Stomach (tissue), 9 donors: ENCODE measurements around the gene ZNF324. TPM values are rescaled to one million over a fixed set of nuclear protein-coding genes. Genes with fewer than 3 reads are reported as not detected.
A peak's percentile ranks its signal among the peaks of the same experiment; 100 is the strongest.

Source experiments
- DNase-seq, 2 donors: peaks; one replicate each; pipeline versions ENCODE4 v3.0.0 to v3.0.0-alpha.2; 2013 to 2019
- H3K27ac ChIP-seq, 5 donors: fragments of 200-600 bp in 4 of 5; sonication (generic) in 4 of 5; one replicate each; pipeline ENCODE4 v1.5.1; 2013 to 2019; ENCODE audit warnings: mild to moderate bottlenecking in 1 of 5, moderate library complexity in 1 of 5
- H3K27me3 ChIP-seq, 3 donors: fragments of 200-600 bp; sonication (generic); one replicate each; pipeline ENCODE4 v1.5.1; 2017 to 2019; ENCODE audit warnings: mixed run types in 1 of 3
- H3K36me3 ChIP-seq, 4 donors: fragments of 200-600 bp; sonication (generic); 1 replicate in 3 of 4; 2 replicates in 1 of 4; pipeline ENCODE4 v1.5.1; 2016 to 2019
- H3K4me1 ChIP-seq, 4 donors: fragments of 200-600 bp; sonication (generic); one replicate each; pipeline ENCODE4 v1.5.1; 2016 to 2019
- H3K4me3 ChIP-seq, 4 donors: fragments of 200-600 bp; sonication (generic) in 3 of 4; one replicate each; pipeline ENCODE4 v1.5.1; 2016 to 2019; ENCODE audit warnings: mild to moderate bottlenecking in 1 of 4
- H3K9me3 ChIP-seq, 4 donors: fragments of 200-600 bp; sonication (generic); one replicate each; pipeline ENCODE4 v1.5.1; 2016 to 2019
- EP300 ChIP-seq: sonication (generic); formaldehyde crosslinking; IDR thresholded peaks from one replicate; pipeline ENCODE4 v1.6.1; 2017; ENCODE audit warnings: antibody characterized with exemption
- POLR2A ChIP-seq, 4 donors: fragments of 450-650 bp; IDR thresholded peaks; one replicate each; pipeline ENCODE4 v1.6.1; 2016; ENCODE audit warnings: antibody characterized with exemption in 4 of 4, control low read depth in 2 of 4, mild to moderate bottlenecking in 1 of 4, moderate library complexity in 1 of 4
- POLR2AphosphoS5 ChIP-seq, 3 donors: sonication (generic); formaldehyde crosslinking; IDR thresholded peaks; one replicate each; pipeline ENCODE4 v1.6.1; 2016; ENCODE audit warnings: antibody characterized with exemption in 3 of 3
- WGBS, 5 donors: extraction: QIAGEN DNeasy Blood & Tissue Kit in 3 of 5; methylation state at CpG; one replicate each; pipeline versions ENCODE4 v1.1.5 to v1.1.7; 2013 to 2018; 5-methylcytosine and 5-hydroxymethylcytosine counted together
- intact Hi-C: fragments of 100-400 bp; cut with DNase I; formaldehyde crosslinking; loops from one replicate; pipeline ENCODE4 v1.15.1; 2023; ENCODE audit warnings: low total_unique reads
- polyA plus RNA-seq, 3 donors: library from polyadenylated mRNA; stranded (reverse); fragments of 200-250 nt; gene quantifications; one replicate each; pipeline ENCODE4 v1.2.3, GENCODE V29; 2013
- total RNA-seq, 5 donors: library from RNA; depleted of rRNA; stranded (reverse); fragments of >200 nt; gene quantifications; one replicate each; pipeline versions ENCODE4 v1.1.0 to v1.2.3, GENCODE V29; 2014 to 2016
- TF ChIP-seq, protein P1 (sequence below), 7 experiments: fragments of 450-650 bp in 4 of 7; fragments of 200-600 bp in 3 of 7; sonication (generic) in 3 of 7; IDR thresholded peaks; one replicate each; pipeline ENCODE4 v1.5.1; 2016 to 2019; ENCODE audit warnings: antibody characterized with exemption in 7 of 7, control low read depth in 2 of 7, mild to moderate bottlenecking in 1 of 7
- donor health status: healthy with polysubstance abuse.
- donor health status: Bipolar disorder and iron deficiency.
- donor health status: healthy.

The ZNF324 gene
- total and polyA plus RNA-seq, 8 donors, result 1.7 to 11.9 (median 5.8) TPM

DNA sequence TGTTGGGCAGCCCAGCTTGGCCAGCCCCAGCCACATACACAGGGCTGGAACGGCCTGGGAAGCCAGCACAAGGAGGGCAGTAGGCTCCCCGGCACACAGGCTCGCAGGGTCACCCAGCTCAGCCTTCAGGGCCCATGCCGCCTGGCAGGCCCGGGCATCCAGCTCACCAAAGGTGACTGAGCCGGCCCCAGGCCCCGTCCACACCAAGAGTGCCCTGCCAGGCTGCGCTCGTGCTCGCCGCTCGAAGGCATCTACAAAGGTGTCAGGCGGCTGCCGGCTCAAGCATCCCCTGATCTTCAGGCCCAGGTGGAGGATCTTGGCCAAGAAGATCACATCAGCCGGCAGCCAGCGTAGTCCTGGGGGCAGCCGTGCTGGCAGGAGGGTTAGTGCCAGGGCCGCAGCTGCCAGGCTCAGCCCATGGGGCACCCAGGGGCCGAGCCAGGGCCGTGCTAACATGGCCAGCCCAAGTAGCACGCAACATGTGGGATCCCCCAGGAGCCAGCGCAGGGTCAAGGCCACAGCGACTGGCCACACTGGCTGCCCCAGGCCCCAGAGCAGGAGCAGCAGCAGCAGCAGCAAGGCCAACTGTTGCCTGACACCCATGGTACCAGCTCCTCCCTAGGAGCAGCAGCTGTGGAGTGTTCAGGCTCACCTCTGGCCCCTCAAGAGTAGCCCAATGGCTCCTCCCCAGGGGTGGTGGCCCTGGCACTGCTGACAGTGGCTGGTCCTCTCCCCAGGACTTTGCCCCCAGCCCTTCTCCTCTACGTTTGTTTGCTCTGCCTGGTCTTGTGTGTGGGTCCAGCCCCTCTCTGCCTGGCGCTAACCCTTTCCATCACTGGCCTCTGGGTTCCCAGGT, 44.7 kb downstream of the ZNF324 start, which contains the start of gene SLC27A5:
Gene SLC27A5 (minus strand): TSS at position 640 of the 856 bp plus-strand sequence. CDS start 37 bp downstream, at position 603.
- intact Hi-C loops, result no loop called here
- Histone ChIP-seq H3K36me3 (peaks cover 8 to 17% (median 13%) of the 10 kb centered on the region in 4 donors), H3K4me3 (no peak within 1 kb of the TSS), H3K27me3 (no peaks in the 10 kb centered on the region), H3K9me3 (peaks cover 0 to 13% (median 1%) of the 10 kb centered on the region in 4 donors), H3K27ac (peak within 1 kb of the TSS in 1 of 5 donors; percentile 15), H3K4me1 (peaks cover 13 to 46% (median 32%) of the 10 kb centered on the region in 4 donors)
- TF ChIP-seq EP300 (no peak), POLR2A (IDR thresholded peaks at IDR 0.05) (no peak), POLR2AphosphoS5 (IDR thresholded peaks at IDR 0.05) (no peak)
- TF ChIP-seq, protein P1, sequence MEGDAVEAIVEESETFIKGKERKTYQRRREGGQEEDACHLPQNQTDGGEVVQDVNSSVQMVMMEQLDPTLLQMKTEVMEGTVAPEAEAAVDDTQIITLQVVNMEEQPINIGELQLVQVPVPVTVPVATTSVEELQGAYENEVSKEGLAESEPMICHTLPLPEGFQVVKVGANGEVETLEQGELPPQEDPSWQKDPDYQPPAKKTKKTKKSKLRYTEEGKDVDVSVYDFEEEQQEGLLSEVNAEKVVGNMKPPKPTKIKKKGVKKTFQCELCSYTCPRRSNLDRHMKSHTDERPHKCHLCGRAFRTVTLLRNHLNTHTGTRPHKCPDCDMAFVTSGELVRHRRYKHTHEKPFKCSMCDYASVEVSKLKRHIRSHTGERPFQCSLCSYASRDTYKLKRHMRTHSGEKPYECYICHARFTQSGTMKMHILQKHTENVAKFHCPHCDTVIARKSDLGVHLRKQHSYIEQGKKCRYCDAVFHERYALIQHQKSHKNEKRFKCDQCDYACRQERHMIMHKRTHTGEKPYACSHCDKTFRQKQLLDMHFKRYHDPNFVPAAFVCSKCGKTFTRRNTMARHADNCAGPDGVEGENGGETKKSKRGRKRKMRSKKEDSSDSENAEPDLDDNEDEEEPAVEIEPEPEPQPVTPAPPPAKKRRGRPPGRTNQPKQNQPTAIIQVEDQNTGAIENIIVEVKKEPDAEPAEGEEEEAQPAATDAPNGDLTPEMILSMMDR (IDR thresholded peaks at IDR 0.05), result no peak
- DNase-seq, result peak in 1 of 2 donors; percentile 45
- 74 to 85% (median 81%) methylated on average over 6 to 25 of the region's 25 CpGs for WGBS, 5 donors

DNA sequence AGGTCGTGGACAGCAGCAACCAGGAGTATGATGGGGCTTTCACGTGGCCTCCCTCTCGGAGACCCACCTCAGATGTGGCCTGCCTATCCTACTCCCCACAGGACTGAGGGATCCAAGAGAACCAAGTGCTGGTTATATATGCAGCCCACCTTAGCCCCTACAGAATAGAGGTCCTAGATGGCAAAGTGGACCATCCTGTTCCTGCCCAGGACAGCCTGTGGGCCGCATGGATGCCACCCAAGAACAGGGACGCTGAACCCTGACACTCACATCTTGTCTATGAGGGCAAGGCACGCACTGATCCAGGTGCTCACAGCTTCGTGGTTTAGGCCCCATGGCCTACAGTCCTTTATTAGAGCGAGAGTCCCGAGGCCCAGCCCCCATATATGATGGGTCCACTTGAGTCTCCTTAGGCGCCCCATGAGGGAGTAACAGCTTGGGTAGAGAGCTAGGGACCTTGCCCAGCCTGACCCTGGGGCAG, 46.4 kb downstream of the ZNF324 start:
- Histone ChIP-seq H3K4me1 (peaks cover 21 to 63% (median 49%) of the 10 kb centered on the region in 4 donors), H3K36me3 (peaks cover 16 to 26% (median 23%) of the 10 kb centered on the region in 4 donors), H3K27me3 (no peaks in the 10 kb centered on the region), H3K27ac (peak overlapping the region in 4 of 5 donors; percentile 60 to 81 (median 64)), H3K4me3 (peak overlapping the region in 1 of 4 donors; percentile 54), H3K9me3 (no peaks in the 10 kb centered on the region)
- TF ChIP-seq POLR2A (IDR thresholded peaks at IDR 0.05) (no peak), POLR2AphosphoS5 (IDR thresholded peaks at IDR 0.05) (peak in 1 of 3 donors; percentile 16)
- intact Hi-C loops, result no loop called here
- no peak for DNase-seq
- WGBS, 5 donors, result 20 to 80% (median 77%) methylated on average over 1 to 10 of the region's 10 CpGs

DNA sequence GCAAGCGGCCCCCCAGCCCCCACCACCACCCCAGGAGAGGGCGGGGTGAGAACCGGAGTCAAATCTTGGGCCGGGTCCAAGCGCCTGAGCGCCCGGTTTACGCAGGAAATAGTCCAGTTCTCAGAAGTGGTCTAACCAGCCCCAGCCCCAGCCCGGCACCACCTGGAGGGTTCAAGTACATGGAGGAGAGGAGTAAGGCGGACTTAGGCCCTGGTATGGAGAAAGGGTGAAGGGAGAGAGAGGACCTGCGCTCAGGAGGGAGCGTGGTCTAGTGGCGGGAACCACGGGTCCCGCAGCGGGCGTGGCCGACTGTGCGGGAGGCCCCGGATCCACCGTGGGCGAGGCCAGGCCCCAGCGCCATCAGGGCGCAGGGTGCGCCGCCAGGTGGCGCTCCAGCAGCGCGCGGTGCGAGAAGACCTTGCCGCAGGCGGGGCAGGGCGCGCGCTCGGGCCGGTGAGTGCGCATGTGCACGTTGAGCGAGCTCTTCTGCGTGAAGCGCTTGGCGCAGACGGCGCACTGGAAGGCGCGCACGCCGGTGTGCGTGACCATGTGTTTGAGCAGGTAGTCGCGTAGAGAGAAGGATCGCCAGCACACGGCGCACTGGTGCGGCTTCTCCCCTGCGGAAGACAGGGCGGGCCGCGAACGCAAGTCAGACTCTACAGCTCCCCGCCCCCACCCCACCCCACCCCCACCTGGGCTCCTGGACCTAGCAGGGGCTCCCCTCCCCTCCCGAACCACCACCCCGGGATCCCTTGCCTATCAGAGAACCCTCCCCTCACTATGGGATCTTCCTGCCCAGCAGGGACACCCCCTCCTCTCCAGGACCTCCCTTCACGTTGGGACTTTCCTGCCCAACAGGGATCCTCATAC, 47.0 kb downstream of the ZNF324 start:
- 6 to 34% (median 7%) methylated on average over 46 to 66 of the region's 66 CpGs for WGBS, 5 donors
- peak; percentile 94 to 98 for DNase-seq
- peaks cover 27 to 69% (median 55%) of the 10 kb centered on the region in 4 donors for H3K4me1 ChIP-seq
- intact Hi-C loops, result no loop called here
- no peaks in the 10 kb centered on the region for H3K9me3 ChIP-seq
- no peaks in the 10 kb centered on the region for H3K27me3 ChIP-seq
- peaks cover 16 to 26% (median 23%) of the 10 kb centered on the region in 4 donors for H3K36me3 ChIP-seq
- H3K27ac ChIP-seq, result peak overlapping the region; percentile 58 to 81 (median 63)
- peak overlapping the region; percentile 38 to 54 (median 44) for H3K4me3 ChIP-seq
- TF ChIP-seq POLR2A (IDR thresholded peaks at IDR 0.05) (no peak), POLR2AphosphoS5 (IDR thresholded peaks at IDR 0.05) (peak; percentile 74 to 94 (median 76))
- TF ChIP-seq, protein P1 (IDR thresholded peaks at IDR 0.05), result peak in 5 of 7 experiments; percentile 58 to 95 (median 93)

DNA sequence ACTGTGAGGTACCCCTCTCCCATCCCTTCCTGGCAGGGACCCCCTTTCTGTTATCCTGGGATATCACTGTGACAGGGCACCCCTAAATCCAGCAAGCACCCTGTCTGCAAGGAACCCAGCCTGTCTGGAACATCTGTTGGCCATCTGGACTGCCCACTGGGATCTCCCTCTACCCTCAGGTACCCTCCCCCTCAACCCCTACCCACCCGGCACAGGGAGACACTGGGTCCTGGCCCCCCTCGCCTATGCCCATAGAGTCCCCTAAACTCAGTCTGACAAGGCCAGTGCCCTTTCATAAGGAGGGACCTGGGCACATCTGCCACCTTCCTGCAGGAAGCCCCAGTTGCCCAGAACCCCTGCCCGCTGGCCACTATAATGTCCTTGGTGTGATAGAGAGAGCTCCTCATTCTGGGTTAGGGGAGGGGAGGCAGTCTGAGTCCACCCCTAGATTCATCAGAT, 47.7 kb downstream of the ZNF324 start:
- H3K36me3 ChIP-seq, result peaks cover 16 to 26% (median 23%) of the 10 kb centered on the region in 4 donors
- WGBS, 5 donors, result 60 to 67% (median 66%) methylated on average over 2 to 3 of the region's 3 CpGs
- intact Hi-C loops, result no loop called here
- no peaks in the 10 kb centered on the region for H3K27me3 ChIP-seq
- DNase-seq, result peak in 1 of 2 donors; percentile 9
- H3K4me1 ChIP-seq, result peaks cover 27 to 70% (median 60%) of the 10 kb centered on the region in 4 donors
- TF ChIP-seq POLR2A (IDR thresholded peaks at IDR 0.05), result no peak
- TF ChIP-seq EP300, result no peak
- TF ChIP-seq, protein P1 (IDR thresholded peaks at IDR 0.05), result no peak
- TF ChIP-seq POLR2AphosphoS5 (IDR thresholded peaks at IDR 0.05), result no peak
- no peaks in the 10 kb centered on the region for H3K9me3 ChIP-seq
- peak overlapping the region in 4 of 5 donors; percentile 60 to 81 (median 64) for H3K27ac ChIP-seq
- peak overlapping the region; percentile 38 to 54 (median 44) for H3K4me3 ChIP-seq
